HEK293 (cell line): Measurements from ENCODE around the gene ZNF423.
A peak's percentile ranks its signal among the peaks of the same experiment; 100 is the strongest.

Source experiments
- CTCF ChIA-PET: fragments of 350-600 bp; formaldehyde crosslinking; extraction: SDS; loops from one replicate; lab custom pipeline; 2021; ENCODE audit warnings: antibody characterized with exemption; lab: Yijun Ruan, JAX
- POLR2A ChIA-PET: fragments of 300-600 bp; formaldehyde crosslinking; extraction: SDS; loops from one replicate; lab custom pipeline; 2020; ENCODE audit warnings: antibody characterized with exemption, inconsistent platforms; lab: Yijun Ruan, JAX
- H3K27ac ChIP-seq: fragments of 200-500 bp; sonication (Bioruptor generic); 2 replicates; pipeline ENCODE4 v1.5.1; 2014; ENCODE audit warnings: low read depth, low read length, control low read depth, inconsistent platforms; ENCODE audit errors: extremely low read depth
- H3K36me3 ChIP-seq, 2 experiments: fragments of 200-500 bp in 1 of 2; sonication (Bioruptor generic) in 1 of 2; 1 replicate in 1 of 2; 2 replicates in 1 of 2; pipeline ENCODE4 v1.5.1; 2014 to 2017; ENCODE audit warnings: inconsistent platforms in 2 of 2, low read length in 2 of 2; ENCODE audit not compliant: control insufficient read depth in 2 of 2, insufficient read depth in 1 of 2
- H3K4me1 ChIP-seq: fragments of 200-500 bp; sonication (Bioruptor generic); 2 replicates; pipeline ENCODE4 v1.5.1; 2014; ENCODE audit warnings: mild to moderate bottlenecking, low read length, inconsistent platforms; ENCODE audit not compliant: control insufficient read depth, insufficient read depth
- H3K4me3 ChIP-seq: 2 replicates; pipeline ENCODE4 v1.5.1; 2011; ENCODE audit warnings: low read depth, mild to moderate bottlenecking, control low read depth, low read length, moderate library complexity
- H3K9me3 ChIP-seq: fragments of 200-500 bp; sonication (Bioruptor generic); 2 replicates; pipeline ENCODE4 v1.5.1; 2014; ENCODE audit warnings: low read depth, low read length, inconsistent platforms; ENCODE audit not compliant: control insufficient read depth, insufficient read depth
- ATF2 ChIP-seq: fragments of 450-650 bp; formaldehyde crosslinking; IDR thresholded peaks from 2 replicates; pipeline ENCODE4 v1.5.1; 2016; ENCODE audit warnings: missing biosample characterization, missing genetic modification characterization, low read depth
- CTCF ChIP-seq: fragments of 450-650 bp; formaldehyde crosslinking; IDR thresholded peaks from 2 replicates; pipeline ENCODE4 v1.5.1; 2016; ENCODE audit warnings: missing biosample characterization, missing genetic modification characterization
- GFI1B ChIP-seq: fragments of 450-650 bp; formaldehyde crosslinking; IDR thresholded peaks from 2 replicates; pipeline ENCODE4 v1.5.1; 2016; ENCODE audit warnings: missing biosample characterization, missing genetic modification characterization
- GLIS1 ChIP-seq: fragments of 450-650 bp; formaldehyde crosslinking; IDR thresholded peaks from 2 replicates; pipeline ENCODE4 v1.5.1; 2016; ENCODE audit warnings: missing biosample characterization, missing genetic modification characterization
- HIC1 ChIP-seq: fragments of 450-650 bp; formaldehyde crosslinking; IDR thresholded peaks from 2 replicates; pipeline ENCODE4 v1.5.1; 2016; ENCODE audit warnings: missing biosample characterization, missing genetic modification characterization
- IKZF3 ChIP-seq: fragments of 450-650 bp; IDR thresholded peaks from 2 replicates; pipeline ENCODE4 v1.5.0; 2018; ENCODE audit warnings: missing biosample characterization, mild to moderate bottlenecking, missing genetic modification characterization, moderate library complexity
- KLF9 ChIP-seq: fragments of 450-650 bp; formaldehyde crosslinking; IDR thresholded peaks from 2 replicates; pipeline ENCODE4 v1.5.1; 2016; ENCODE audit warnings: missing biosample characterization, missing genetic modification characterization, low read depth
- PRDM1 ChIP-seq: fragments of 450-650 bp; formaldehyde crosslinking; IDR thresholded peaks from 2 replicates; pipeline ENCODE4; 2016; ENCODE audit warnings: missing biosample characterization, missing genetic modification characterization
- SCRT1 ChIP-seq: fragments of 450-650 bp; formaldehyde crosslinking; IDR thresholded peaks from 2 replicates; pipeline ENCODE4 v1.5.1; 2016; ENCODE audit warnings: missing biosample characterization, missing genetic modification characterization, borderline replicate concordance
- SP2 ChIP-seq: fragments of 450-650 bp; formaldehyde crosslinking; IDR thresholded peaks from 2 replicates; pipeline ENCODE4 v1.5.1; 2016; ENCODE audit warnings: missing biosample characterization, missing genetic modification characterization
- ZBTB48 ChIP-seq: fragments of 450-650 bp; formaldehyde crosslinking; IDR thresholded peaks from 2 replicates; pipeline ENCODE4 v1.5.1; 2016; ENCODE audit warnings: missing biosample characterization, missing genetic modification characterization
- ZBTB7A ChIP-seq: fragments of 450-650 bp; formaldehyde crosslinking; IDR thresholded peaks from 2 replicates; pipeline ENCODE4 v1.5.1; 2016; ENCODE audit warnings: low read depth, missing biosample characterization, missing genetic modification characterization
- ZFP41 ChIP-seq: fragments of 450-650 bp; formaldehyde crosslinking; IDR thresholded peaks from 2 replicates; pipeline ENCODE4 v1.5.1; 2016; ENCODE audit warnings: missing biosample characterization, missing genetic modification characterization, borderline replicate concordance
- ZNF10 ChIP-seq: fragments of 450-650 bp; formaldehyde crosslinking; IDR thresholded peaks from 2 replicates; pipeline ENCODE4 v1.5.1; 2017; ENCODE audit warnings: missing biosample characterization, missing genetic modification characterization
- ZNF121 ChIP-seq: fragments of 450-650 bp; formaldehyde crosslinking; IDR thresholded peaks from 2 replicates; pipeline ENCODE4 v1.5.1; 2016; ENCODE audit warnings: missing biosample characterization, missing genetic modification characterization
- ZNF132 ChIP-seq: fragments of 450-650 bp; formaldehyde crosslinking; IDR thresholded peaks from 2 replicates; pipeline ENCODE4 v1.5.1; 2017; ENCODE audit warnings: missing biosample characterization, missing genetic modification characterization, borderline replicate concordance
- ZNF354C ChIP-seq: fragments of 450-650 bp; formaldehyde crosslinking; IDR thresholded peaks from 2 replicates; pipeline ENCODE4 v1.5.1; 2016; ENCODE audit warnings: missing biosample characterization, missing genetic modification characterization, low read depth, borderline replicate concordance
- ZNF366 ChIP-seq: fragments of 450-650 bp; formaldehyde crosslinking; conservative IDR thresholded peaks from 2 replicates; pipeline ENCODE4 v1.5.1; 2016; ENCODE audit warnings: missing biosample characterization, missing genetic modification characterization
- ZNF394 ChIP-seq: fragments of 450-650 bp; formaldehyde crosslinking; IDR thresholded peaks from 2 replicates; pipeline ENCODE4 v1.5.1; 2016; ENCODE audit warnings: missing biosample characterization, missing genetic modification characterization, mild to moderate bottlenecking, moderate library complexity, borderline replicate concordance
- ZNF398 ChIP-seq: fragments of 450-650 bp; formaldehyde crosslinking; IDR thresholded peaks from 2 replicates; pipeline ENCODE4 v1.5.1; 2017; ENCODE audit warnings: missing biosample characterization, missing genetic modification characterization
- ZNF501 ChIP-seq: fragments of 450-650 bp; formaldehyde crosslinking; IDR thresholded peaks from 2 replicates; pipeline ENCODE4 v1.5.1; 2016; ENCODE audit warnings: missing biosample characterization, missing genetic modification characterization
- ZNF548 ChIP-seq: fragments of 450-650 bp; formaldehyde crosslinking; IDR thresholded peaks from 2 replicates; pipeline ENCODE4 v1.5.1; 2016; ENCODE audit warnings: missing biosample characterization, missing genetic modification characterization
- ZNF76 ChIP-seq: fragments of 450-650 bp; formaldehyde crosslinking; IDR thresholded peaks from 2 replicates; pipeline ENCODE4; 2016; ENCODE audit warnings: low read depth, missing biosample characterization, missing genetic modification characterization, borderline replicate concordance
- ZSCAN5A ChIP-seq: fragments of 450-650 bp; formaldehyde crosslinking; IDR thresholded peaks from 2 replicates; pipeline ENCODE4 v1.5.1; 2016; ENCODE audit warnings: missing biosample characterization, missing genetic modification characterization

Gene ZNF423

GRCh38 chr16:49749816-49750215, 106.1 kb downstream of the ZNF423 start:
- H3K4me1 ChIP-seq = no peaks in the 10 kb centered on the region
- no peak overlapping the region for H3K4me3 ChIP-seq
- ChIA-PET CTCF (no interaction called here), POLR2A (no interaction called here)
- no peaks in the 10 kb centered on the region for H3K36me3 ChIP-seq
- TF ChIP-seq SCRT1 (tag by site-specific recombination) = no peak
- TF ChIP-seq CTCF (tag by site-specific recombination) = no peak
- no peak for TF ChIP-seq ZNF132 (tag by site-specific recombination)
- TF ChIP-seq SP2 (tag by site-specific recombination) = no peak
- TF ChIP-seq ZNF548 (tag by site-specific recombination) = no peak
- TF ChIP-seq IKZF3 (tag by site-specific recombination) = no peak
- TF ChIP-seq ZSCAN5A (tag by site-specific recombination) = no peak
- no peak for TF ChIP-seq KLF9 (tag by site-specific recombination)
- H3K9me3 ChIP-seq = no peaks in the 10 kb centered on the region
- no peak overlapping the region for H3K27ac ChIP-seq

GRCh38 chr16:49748322-49748721, 107.6 kb downstream of the ZNF423 start:
- Histone ChIP-seq H3K4me1 (no peaks in the 10 kb centered on the region), H3K9me3 (no peaks in the 10 kb centered on the region), H3K27ac (no peak overlapping the region), H3K36me3 (no peaks in the 10 kb centered on the region), H3K4me3 (no peak overlapping the region)
- CTCF ChIA-PET = no interaction called here
- peak; percentile 86 for TF ChIP-seq PRDM1 (tag by site-specific recombination)
- TF ChIP-seq ATF2 (tag by site-specific recombination) = peak; percentile 44; the same call in 1 of the 2 replicates
- 0 out of 2 replicates have a peak, but pooled peaks have one; percentile 25 for TF ChIP-seq ZNF366
- peak; percentile 42; the same call in 1 of the 2 replicates for TF ChIP-seq ZNF394
- TF ChIP-seq ZNF10 (tag by site-specific recombination) = peak; percentile 60; the same call in 1 of the 2 replicates
- TF ChIP-seq ZNF354C (tag by site-specific recombination) = no peak
- peak; percentile 83 for TF ChIP-seq GLIS1 (tag by site-specific recombination)
- no peak for TF ChIP-seq ZNF501 (tag by site-specific recombination)
- POLR2A ChIA-PET = no interaction called here

GRCh38 chr16:49747654-49748053, 108.3 kb downstream of the ZNF423 start:
- no peak overlapping the region for H3K27ac ChIP-seq
- ChIA-PET POLR2A (interaction anchor here (0.7 kb wide), 1 partner anchor 40 kb away, joined by 3 read pairs; no protein-coding TSS in a partner anchor), CTCF (no interaction called here)
- H3K4me1 ChIP-seq = no peaks in the 10 kb centered on the region
- no peak overlapping the region for H3K4me3 ChIP-seq
- no peaks in the 10 kb centered on the region for H3K36me3 ChIP-seq
- H3K9me3 ChIP-seq = no peaks in the 10 kb centered on the region
- TF ChIP-seq ZNF366 (no peak), ZNF76 (tag by site-specific recombination) (no peak), ZFP41 (no peak), HIC1 (tag by site-specific recombination) (no peak), ZNF398 (tag by site-specific recombination) (no peak), GFI1B (tag by site-specific recombination) (no peak), ZBTB48 (tag by site-specific recombination) (no peak), ZBTB7A (tag by site-specific recombination) (no peak), ZNF121 (tag by site-specific recombination) (no peak)
